ENCODE results near the gene STK4. TPM values are rescaled to one million over a fixed set of nuclear protein-coding genes. Genes with fewer than 3 reads are reported as not detected.

Gene STK4
- total RNA-seq, 4 donors from 2014 or later = 26.9 to 33.5 (median 28.8) TPM

DNA sequence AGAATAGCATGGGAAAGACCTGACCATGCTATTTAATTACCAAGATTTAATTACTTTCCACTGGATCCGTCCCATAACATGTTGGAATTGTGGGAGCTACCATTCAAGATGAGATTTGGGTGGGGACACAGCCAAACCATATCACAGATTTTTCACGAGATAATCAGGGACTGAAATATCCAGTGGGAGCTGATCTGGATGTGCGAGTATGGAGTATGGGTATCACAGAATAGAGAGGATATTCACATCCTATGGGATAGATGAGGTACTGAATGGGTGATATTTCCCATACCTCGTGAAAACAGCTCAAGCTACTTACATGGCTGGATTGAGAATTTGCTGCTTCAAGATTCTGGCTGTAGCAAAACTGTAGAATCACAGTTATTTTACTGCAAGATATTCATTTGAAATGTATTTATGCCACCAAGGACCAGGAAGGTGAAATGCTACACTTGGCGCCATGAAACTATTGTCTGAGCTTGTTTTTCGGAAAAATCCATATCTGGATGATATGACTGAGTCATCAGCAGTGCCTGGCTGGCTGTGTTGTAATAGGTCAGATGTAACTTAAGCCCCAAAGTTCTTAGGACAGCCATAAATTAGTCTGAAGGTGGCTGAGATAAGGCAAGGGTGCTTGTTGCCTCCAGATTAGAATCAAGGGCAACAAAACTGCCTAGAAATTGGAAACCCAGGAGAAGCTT is 104.8 kb downstream of the STK4 start:
- H3K9me3 ChIP-seq = no peaks in the 10 kb centered on the region
- peaks cover 7 to 24% of the 10 kb centered on the region in 2 donors for H3K36me3 ChIP-seq
- ATAC-seq = no peak
- TF ChIP-seq POLR2AphosphoS5 (IDR thresholded peaks at IDR 0.05) (no peak), POLR2A (IDR thresholded peaks at IDR 0.05) (no peak), EP300 (IDR thresholded peaks at IDR 0.05) (no peak)
- TF ChIP-seq, protein P1, sequence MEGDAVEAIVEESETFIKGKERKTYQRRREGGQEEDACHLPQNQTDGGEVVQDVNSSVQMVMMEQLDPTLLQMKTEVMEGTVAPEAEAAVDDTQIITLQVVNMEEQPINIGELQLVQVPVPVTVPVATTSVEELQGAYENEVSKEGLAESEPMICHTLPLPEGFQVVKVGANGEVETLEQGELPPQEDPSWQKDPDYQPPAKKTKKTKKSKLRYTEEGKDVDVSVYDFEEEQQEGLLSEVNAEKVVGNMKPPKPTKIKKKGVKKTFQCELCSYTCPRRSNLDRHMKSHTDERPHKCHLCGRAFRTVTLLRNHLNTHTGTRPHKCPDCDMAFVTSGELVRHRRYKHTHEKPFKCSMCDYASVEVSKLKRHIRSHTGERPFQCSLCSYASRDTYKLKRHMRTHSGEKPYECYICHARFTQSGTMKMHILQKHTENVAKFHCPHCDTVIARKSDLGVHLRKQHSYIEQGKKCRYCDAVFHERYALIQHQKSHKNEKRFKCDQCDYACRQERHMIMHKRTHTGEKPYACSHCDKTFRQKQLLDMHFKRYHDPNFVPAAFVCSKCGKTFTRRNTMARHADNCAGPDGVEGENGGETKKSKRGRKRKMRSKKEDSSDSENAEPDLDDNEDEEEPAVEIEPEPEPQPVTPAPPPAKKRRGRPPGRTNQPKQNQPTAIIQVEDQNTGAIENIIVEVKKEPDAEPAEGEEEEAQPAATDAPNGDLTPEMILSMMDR (IDR thresholded peaks at IDR 0.05) = no peak
- no peaks in the 10 kb centered on the region for H3K27me3 ChIP-seq
- no peaks in the 10 kb centered on the region for H3K4me1 ChIP-seq
- 89 to 99% methylated on average over 4 to 6 of the region's 6 CpGs for WGBS, 2 donors (ENCODE audit: low coverage in 1 of 2)
- H3K4me3 ChIP-seq = no peak overlapping the region
- H3K27ac ChIP-seq = no peak overlapping the region

DNA sequence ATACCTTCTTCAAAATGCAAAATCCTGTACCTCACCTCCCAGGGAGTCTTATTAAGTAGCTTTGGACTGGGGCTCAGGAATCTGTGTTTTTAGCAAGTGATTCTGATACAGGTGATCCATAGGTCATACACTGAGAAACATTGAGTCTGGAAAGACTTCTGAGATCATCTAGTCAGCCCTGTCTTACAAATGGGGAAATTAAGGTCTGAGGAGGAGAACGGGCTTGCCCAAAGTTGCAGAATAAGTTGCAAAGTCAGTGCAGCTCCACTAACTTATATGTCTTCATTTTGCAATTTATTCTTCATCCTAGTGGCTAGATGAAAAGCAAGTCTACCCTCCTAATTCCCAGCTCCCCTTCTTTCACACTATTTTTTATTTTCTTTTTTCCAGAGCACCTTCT is 105.8 kb downstream of the STK4 start:
- Histone ChIP-seq H3K27me3 (no peaks in the 10 kb centered on the region), H3K36me3 (peaks cover 10 to 34% of the 10 kb centered on the region in 2 donors), H3K27ac (no peak overlapping the region), H3K9me3 (no peaks in the 10 kb centered on the region), H3K4me1 (no peaks in the 10 kb centered on the region), H3K4me3 (no peak overlapping the region)
- no peak for TF ChIP-seq POLR2A (IDR thresholded peaks at IDR 0.05)
- TF ChIP-seq POLR2AphosphoS5 (IDR thresholded peaks at IDR 0.05) = no peak
- TF ChIP-seq EP300 (IDR thresholded peaks at IDR 0.05) = no peak
- TF ChIP-seq, protein P1 (IDR thresholded peaks at IDR 0.05) = no peak
- no peak for ATAC-seq
- WGBS, 2 donors (ENCODE audit: low coverage in 1 of 2) = 77 to 85% methylated on average over 1 of the region's 1 CpG

DNA sequence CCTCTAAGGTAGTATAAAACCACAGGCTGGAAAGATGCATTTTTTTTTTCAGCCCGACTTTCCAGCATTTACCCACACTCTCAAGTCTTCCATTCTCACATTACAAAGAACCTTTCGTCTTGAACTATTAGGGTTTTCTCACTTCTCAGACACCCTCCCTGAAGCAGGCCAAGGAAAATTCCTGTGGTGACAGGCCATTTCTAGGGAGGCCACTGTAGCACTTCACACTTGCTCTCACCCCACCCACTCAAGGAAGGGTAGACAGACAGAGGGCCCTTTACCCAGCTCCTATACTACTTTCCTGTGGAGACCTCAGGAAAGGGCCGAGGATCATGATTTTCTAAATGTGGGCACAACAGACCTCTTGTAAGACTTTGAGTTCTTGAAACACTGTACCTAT is 106.9 kb downstream of the STK4 start:
- no peaks in the 10 kb centered on the region for H3K27me3 ChIP-seq
- 80 to 88% methylated on average over 2 to 3 of the region's 3 CpGs for WGBS, 2 donors (ENCODE audit: low coverage in 1 of 2)
- TF ChIP-seq, protein P1 (IDR thresholded peaks at IDR 0.05) = no peak
- TF ChIP-seq POLR2AphosphoS5 (IDR thresholded peaks at IDR 0.05) (no peak), POLR2A (IDR thresholded peaks at IDR 0.05) (no peak), EP300 (IDR thresholded peaks at IDR 0.05) (no peak)
- no peaks in the 10 kb centered on the region for H3K9me3 ChIP-seq
- H3K27ac ChIP-seq = no peak overlapping the region
- H3K36me3 ChIP-seq = peaks cover 10 to 41% of the 10 kb centered on the region in 2 donors
- no peak overlapping the region for H3K4me3 ChIP-seq
- no peaks in the 10 kb centered on the region for H3K4me1 ChIP-seq
- ATAC-seq = no peak

DNA sequence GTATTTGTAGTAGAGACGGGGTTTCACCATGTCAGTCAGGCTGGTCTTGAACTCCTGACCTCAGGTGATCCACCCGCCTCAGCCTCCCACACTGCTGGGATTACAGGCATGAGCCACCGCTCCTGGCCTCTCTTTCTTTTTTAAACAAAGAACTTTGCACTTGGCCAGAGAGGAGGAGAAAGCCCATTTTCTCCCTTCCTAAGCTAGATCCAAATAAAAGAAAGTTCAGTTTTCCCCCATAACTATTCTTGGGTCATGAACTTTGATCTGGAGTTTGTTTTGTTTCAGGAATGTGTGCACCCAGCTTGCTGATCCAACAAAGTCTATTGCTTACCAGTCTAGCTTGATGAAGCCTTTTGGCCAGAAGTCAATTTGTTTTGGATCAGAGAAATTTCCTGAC is 111.2 kb downstream of the STK4 start:
- Histone ChIP-seq H3K9me3 (peaks cover 0 to 10% (median 0%) of the 10 kb centered on the region in 3 donors), H3K36me3 (peaks cover 10 to 82% of the 10 kb centered on the region in 2 donors), H3K27ac (no peak overlapping the region), H3K27me3 (no peaks in the 10 kb centered on the region), H3K4me3 (no peak overlapping the region), H3K4me1 (no peaks in the 10 kb centered on the region)
- 73 to 100% methylated on average over 1 to 3 of the region's 3 CpGs for WGBS, 2 donors (ENCODE audit: low coverage in 1 of 2)
- TF ChIP-seq EP300 (IDR thresholded peaks at IDR 0.05) (no peak), POLR2A (IDR thresholded peaks at IDR 0.05) (no peak), POLR2AphosphoS5 (IDR thresholded peaks at IDR 0.05) (no peak)
- TF ChIP-seq, protein P1 (IDR thresholded peaks at IDR 0.05) = no peak
- ATAC-seq = no peak

Data from gastroesophageal sphincter (tissue), 4 donors.